GM12874 (cell line): ENCODE data around the gene ADORA3.

Source experiments
- TF ChIP-seq, protein P1 (sequence below): IDR thresholded peaks from 2 replicates; pipeline ENCODE4 v1.5.1; 2011; ENCODE audit warnings: low read depth, mild to moderate bottlenecking, control low read depth, low read length, moderate library complexity; ENCODE audit not compliant: insufficient read depth

ADORA3 gene

DNA sequence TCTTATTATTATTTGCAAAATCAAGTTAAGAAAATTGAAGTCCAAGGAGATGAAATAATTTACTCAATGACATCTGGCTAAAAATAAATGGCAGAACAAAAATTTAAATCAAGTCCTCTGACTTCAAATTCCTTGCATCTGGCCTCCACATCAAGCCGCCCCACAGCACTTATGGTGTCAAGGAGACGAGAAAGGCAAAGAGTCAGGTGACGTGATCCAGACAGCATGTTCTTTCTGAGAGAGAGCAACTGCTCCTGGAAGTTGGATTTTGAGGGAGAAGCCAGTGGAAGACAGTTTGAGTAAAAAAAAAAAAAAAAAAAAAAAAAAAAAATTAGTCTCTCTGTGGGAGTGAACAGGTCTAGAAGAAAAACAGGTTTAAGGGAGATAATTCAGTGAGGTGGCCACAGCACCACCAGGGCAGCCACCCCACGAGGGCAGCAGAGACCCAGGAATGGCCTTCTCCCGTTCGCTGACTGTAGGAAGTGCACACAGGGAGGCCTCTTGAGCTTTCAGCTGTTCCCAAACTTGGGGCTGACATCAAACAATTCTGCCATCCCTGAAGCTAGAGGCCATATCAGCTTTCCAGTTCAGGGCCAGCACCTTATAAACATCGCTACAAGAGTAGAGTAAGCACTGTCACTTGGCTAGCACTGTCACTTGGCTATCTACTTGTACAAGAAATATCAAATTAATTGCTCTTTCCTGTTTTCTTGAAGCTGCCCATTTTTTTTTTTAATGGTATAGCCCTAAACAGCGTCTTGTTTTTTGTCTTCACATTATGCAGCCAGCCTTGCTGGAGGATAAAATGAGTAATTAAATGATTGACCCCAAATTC, 21.8 kb downstream of the ADORA3 start:
- TF ChIP-seq, protein P1, sequence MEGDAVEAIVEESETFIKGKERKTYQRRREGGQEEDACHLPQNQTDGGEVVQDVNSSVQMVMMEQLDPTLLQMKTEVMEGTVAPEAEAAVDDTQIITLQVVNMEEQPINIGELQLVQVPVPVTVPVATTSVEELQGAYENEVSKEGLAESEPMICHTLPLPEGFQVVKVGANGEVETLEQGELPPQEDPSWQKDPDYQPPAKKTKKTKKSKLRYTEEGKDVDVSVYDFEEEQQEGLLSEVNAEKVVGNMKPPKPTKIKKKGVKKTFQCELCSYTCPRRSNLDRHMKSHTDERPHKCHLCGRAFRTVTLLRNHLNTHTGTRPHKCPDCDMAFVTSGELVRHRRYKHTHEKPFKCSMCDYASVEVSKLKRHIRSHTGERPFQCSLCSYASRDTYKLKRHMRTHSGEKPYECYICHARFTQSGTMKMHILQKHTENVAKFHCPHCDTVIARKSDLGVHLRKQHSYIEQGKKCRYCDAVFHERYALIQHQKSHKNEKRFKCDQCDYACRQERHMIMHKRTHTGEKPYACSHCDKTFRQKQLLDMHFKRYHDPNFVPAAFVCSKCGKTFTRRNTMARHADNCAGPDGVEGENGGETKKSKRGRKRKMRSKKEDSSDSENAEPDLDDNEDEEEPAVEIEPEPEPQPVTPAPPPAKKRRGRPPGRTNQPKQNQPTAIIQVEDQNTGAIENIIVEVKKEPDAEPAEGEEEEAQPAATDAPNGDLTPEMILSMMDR, result peak; percentile 76

DNA sequence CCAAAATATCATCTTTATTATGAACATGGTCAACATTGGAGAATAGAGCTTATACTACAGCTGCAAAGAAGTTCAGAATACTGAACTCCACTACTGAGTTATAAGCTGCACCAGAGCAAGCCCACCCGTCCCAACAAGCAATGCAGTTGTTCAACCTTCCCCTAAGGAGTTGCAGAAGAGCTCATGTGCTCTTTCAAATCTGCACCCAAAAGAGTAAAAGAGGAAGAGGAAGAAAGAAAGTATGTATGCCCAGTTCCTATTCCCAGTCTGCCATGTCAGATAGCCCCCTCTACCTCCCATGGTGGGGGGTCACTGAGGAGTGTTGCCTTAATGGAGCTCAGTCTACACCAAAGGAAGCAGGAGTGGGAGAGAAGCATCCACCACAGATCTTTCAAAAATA, 22.8 kb downstream of the ADORA3 start:
- TF ChIP-seq, protein P1, result no peak

DNA sequence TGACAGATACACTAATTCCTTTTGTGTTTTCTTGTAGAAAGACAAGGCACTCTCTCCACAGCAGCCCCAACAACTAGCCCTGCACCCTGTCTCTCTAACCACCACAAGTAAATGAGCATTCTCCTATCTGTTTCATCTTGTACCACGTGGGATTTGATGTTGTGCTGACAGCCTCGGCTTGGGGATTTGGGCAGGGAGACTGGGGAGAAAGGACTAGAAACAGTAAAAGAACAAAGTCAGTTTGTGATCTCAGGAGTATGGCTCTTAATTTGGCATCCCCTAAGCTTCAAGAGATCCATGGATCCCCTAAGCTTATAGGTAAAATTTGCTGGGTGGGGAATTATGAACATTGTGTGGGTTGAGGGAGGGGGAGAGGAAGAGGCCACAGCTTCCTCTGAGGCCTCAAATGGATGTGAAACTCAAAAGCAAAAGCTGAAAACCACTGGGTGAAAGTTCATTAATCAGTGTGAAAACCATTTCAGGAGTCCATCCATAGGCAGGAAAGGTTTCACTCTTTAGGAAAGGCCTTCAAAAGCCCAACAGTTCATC, 26.6 kb downstream of the ADORA3 start:
- TF ChIP-seq, protein P1, result no peak

DNA sequence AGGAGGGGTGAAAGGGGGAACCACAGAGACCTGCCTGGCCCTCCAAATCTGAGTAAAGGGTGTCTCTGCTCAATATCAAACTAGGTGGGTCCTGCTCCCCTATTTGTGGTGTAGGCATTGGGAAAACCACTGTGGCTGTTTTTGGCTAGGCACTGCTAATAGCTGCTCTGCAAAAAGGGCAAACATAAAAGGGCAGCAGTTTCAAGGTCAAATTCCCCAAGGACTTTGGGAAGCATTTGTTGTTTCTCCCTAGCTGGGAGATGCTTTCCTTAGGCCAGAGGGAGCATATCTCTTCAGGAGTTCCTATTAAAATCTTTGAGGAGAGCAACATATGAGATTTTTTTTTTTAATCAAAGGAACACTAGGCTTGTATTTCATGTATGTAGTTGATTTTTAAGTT, 27.2 kb downstream of the ADORA3 start:
- TF ChIP-seq, protein P1, result no peak

DNA sequence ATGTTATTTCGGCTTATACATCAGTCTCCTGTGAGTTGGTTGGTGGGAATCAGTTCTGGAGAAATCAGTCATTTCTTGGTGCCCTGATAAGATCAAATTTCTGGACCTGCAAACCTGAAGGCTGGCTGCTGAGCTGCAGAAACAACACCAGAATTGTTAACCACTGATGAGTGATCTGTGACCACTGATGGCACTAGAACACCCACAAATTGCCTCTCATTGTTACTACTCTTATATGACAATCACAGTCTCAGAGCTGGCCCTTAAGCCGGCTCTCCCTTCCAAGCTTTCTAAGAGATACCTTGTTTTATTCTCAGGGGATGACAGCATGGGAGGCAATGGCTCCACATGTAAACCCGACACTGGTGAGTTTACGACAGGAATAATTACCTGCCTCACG, 27.7 kb downstream of the ADORA3 start:
- TF ChIP-seq, protein P1, result no peak

DNA sequence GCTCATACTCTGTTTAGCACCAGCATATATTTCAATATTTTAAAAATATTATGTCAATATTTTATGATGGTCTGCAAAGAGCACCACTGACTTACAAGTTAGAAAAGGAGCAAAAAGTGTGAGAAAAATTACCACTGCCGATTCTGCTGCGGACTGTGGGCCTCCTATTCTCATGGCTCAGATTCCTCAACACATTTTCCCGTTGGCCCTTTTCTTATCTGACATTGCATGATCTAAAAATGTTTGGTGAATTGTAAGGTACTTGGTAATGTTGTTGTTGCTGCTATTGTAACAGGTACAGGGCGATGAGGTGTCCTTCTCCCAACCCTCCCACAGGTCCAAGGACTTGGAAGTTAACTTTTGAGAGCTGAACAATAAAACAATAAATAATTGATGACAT, 28.9 kb downstream of the ADORA3 start:
- TF ChIP-seq, protein P1, result no peak

DNA sequence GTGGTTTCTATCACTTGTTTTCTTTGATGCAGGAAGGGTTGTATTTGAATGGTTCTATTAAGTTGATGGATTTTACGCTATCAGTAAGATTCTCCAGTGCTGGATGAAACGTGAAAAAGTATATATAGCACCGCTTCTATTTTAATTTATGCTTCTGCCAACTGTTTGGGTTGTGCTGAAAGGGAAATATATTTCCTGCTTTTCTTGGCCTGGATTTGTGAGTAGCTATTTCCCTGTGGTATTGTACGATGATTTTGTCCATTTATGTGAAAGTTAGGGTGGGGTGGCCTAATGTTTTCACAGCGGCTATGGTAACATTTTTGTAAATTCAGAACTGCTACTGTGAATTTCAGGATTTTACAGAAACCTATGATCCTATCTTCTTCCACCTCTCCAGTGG, 29.3 kb downstream of the ADORA3 start:
- TF ChIP-seq, protein P1, result no peak
